Liver (tissue), 9 donors: ENCODE data around the gene VAC14. TPM values are rescaled to one million over a fixed set of nuclear protein-coding genes. Genes with fewer than 3 reads are reported as not detected.

Experiments
- DNase-seq: peaks from one replicate; pipeline ENCODE4 v3.0.0-alpha.2; 2017; ENCODE audit warnings: low spot score
- H3K27ac ChIP-seq, 2 donors: one replicate each; pipeline ENCODE4 v1.7.0; 2013; ENCODE audit warnings: inconsistent platforms in 2 of 2, low read length in 2 of 2, control low read depth in 1 of 2, low read depth in 1 of 2, mild to moderate bottlenecking in 1 of 2
- H3K27me3 ChIP-seq, 4 donors: one replicate each; pipeline versions ENCODE4 v1.6.1 to v1.7.0; 2013; ENCODE audit warnings: low read length in 3 of 4, inconsistent platforms in 1 of 4, mild to moderate bottlenecking in 1 of 4, moderate library complexity in 1 of 4; ENCODE audit not compliant: control insufficient read depth in 4 of 4, insufficient read depth in 4 of 4
- H3K36me3 ChIP-seq, 4 donors: one replicate each; pipeline versions ENCODE4 v1.6.1 to v1.7.0; 2013; ENCODE audit warnings: low read length in 3 of 4, mild to moderate bottlenecking in 3 of 4, low read depth in 1 of 4, moderate library complexity in 1 of 4; ENCODE audit not compliant: control insufficient read depth in 4 of 4, insufficient read depth in 3 of 4
- H3K4me1 ChIP-seq, 4 donors: one replicate each; pipeline versions ENCODE4 v1.6.1 to v1.7.0; 2013; ENCODE audit warnings: low read length in 3 of 4, mild to moderate bottlenecking in 3 of 4, moderate library complexity in 1 of 4; ENCODE audit not compliant: control insufficient read depth in 4 of 4, insufficient read depth in 4 of 4
- H3K4me3 ChIP-seq, 3 donors: one replicate each; pipeline versions ENCODE4 v1.6.1 to v1.7.0; 2013; ENCODE audit warnings: low read length in 3 of 3, control low read depth in 1 of 3, low read depth in 1 of 3, mild to moderate bottlenecking in 1 of 3
- H3K9ac ChIP-seq, 2 donors: one replicate each; pipeline ENCODE4 v1.7.0; 2013; ENCODE audit warnings: low read length in 2 of 2, mild to moderate bottlenecking in 2 of 2, moderate library complexity in 2 of 2, control low read depth in 1 of 2, low read depth in 1 of 2
- H3K9me3 ChIP-seq, 4 donors: one replicate each; pipeline versions ENCODE4 v1.6.1 to v1.7.0; 2013; ENCODE audit warnings: low read length in 3 of 4; ENCODE audit not compliant: control insufficient read depth in 4 of 4
- ATF3 ChIP-seq: IDR thresholded peaks from 2 replicates; pipeline ENCODE4 v1.6.1; 2016; ENCODE audit warnings: antibody characterized with exemption
- CTCF ChIP-seq: fragments of 150-350 bp; IDR thresholded peaks from 2 replicates; pipeline ENCODE4 v1.5.1; 2017; ENCODE audit warnings: improper control_type of control experiment, low read depth, low read length; ENCODE audit not compliant: missing input control
- EGR1 ChIP-seq, 2 donors: IDR thresholded peaks; 2 replicates each; pipeline ENCODE4 v1.6.1; 2016 to 2018; ENCODE audit warnings: antibody characterized with exemption in 2 of 2, low read depth in 2 of 2
- FOXA2 ChIP-seq: IDR thresholded peaks from 2 replicates; pipeline ENCODE4 v1.6.1; 2016; ENCODE audit warnings: antibody characterized with exemption
- GABPA ChIP-seq, 2 donors: IDR thresholded peaks in 1 of 2; conservative IDR thresholded peaks in 1 of 2; 2 replicates each; pipeline ENCODE4 v1.6.1; 2016; ENCODE audit warnings: antibody characterized with exemption in 2 of 2, mild to moderate bottlenecking in 1 of 2, moderate library complexity in 1 of 2
- HNF4A ChIP-seq, 2 donors: conservative IDR thresholded peaks; 2 replicates each; pipeline ENCODE4 v1.6.1; 2016; ENCODE audit warnings: antibody characterized with exemption in 2 of 2, mild to moderate bottlenecking in 2 of 2
- HNF4G ChIP-seq: IDR thresholded peaks from 2 replicates; pipeline ENCODE4 v1.6.1; 2016; ENCODE audit warnings: antibody characterized with exemption
- JUND ChIP-seq, 2 donors: IDR thresholded peaks; 2 replicates each; pipeline ENCODE4 v1.6.1; 2016; ENCODE audit warnings: antibody characterized with exemption in 2 of 2
- MAX ChIP-seq: IDR thresholded peaks from 2 replicates; pipeline ENCODE4 v1.6.1; 2016; ENCODE audit warnings: antibody characterized with exemption
- NR2F2 ChIP-seq: IDR thresholded peaks from 2 replicates; pipeline ENCODE4 v1.6.1; 2016; ENCODE audit warnings: antibody characterized with exemption
- RAD21 ChIP-seq, 2 donors: IDR thresholded peaks; 2 replicates each; pipeline ENCODE4 v1.6.1; 2016; ENCODE audit warnings: antibody characterized with exemption in 2 of 2, mild to moderate bottlenecking in 2 of 2
- REST ChIP-seq: IDR thresholded peaks from 2 replicates; pipeline ENCODE4 v1.6.1; 2016; ENCODE audit warnings: antibody characterized with exemption, mild to moderate bottlenecking
- RXRA ChIP-seq, 2 donors: IDR thresholded peaks; 2 replicates each; pipeline ENCODE4 v1.6.1; 2017 to 2018; ENCODE audit warnings: antibody characterized with exemption in 2 of 2, mild to moderate bottlenecking in 1 of 2
- SP1 ChIP-seq: IDR thresholded peaks from 2 replicates; pipeline ENCODE4 v1.6.1; 2018; ENCODE audit warnings: antibody characterized with exemption, mild to moderate bottlenecking
- TAF1 ChIP-seq: conservative IDR thresholded peaks from 2 replicates; pipeline ENCODE4 v1.6.1; 2016; ENCODE audit warnings: antibody characterized with exemption, mild to moderate bottlenecking
- YY1 ChIP-seq: IDR thresholded peaks from 2 replicates; pipeline ENCODE4 v1.6.1; 2016; ENCODE audit warnings: antibody characterized with exemption, mild to moderate bottlenecking
- WGBS: extraction: QIAGEN DNeasy Blood & Tissue Kit; methylation state at CpG from one replicate; pipeline ENCODE4 v1.1.7; 2013; 5-methylcytosine and 5-hydroxymethylcytosine counted together
- polyA plus RNA-seq, 2 donors: library from polyadenylated mRNA; stranded (reverse) in 1 of 2; unstranded in 1 of 2; fragments of 200-250 nt in 1 of 2; fragments of >200 nt in 1 of 2; fragmentation: Nextera tagmentation in 1 of 2; extraction: Ambion mirVana in 1 of 2; gene quantifications; one replicate each; pipeline versions ENCODE4 v1.2.1 to v1.2.3, GENCODE V29; 2013 to 2015
- total RNA-seq, 2 donors: library from RNA; depleted of rRNA; stranded (reverse); fragments of >200 nt; gene quantifications; one replicate each; pipeline ENCODE4 v1.2.3, GENCODE V29; 2014
- donor health status: healthy.
- donor health status: healthy.
- donor health status: healthy.
- donor health status: healthy.
- donor health status: healthy.

VAC14 gene
- total and polyA plus RNA-seq, 4 donors, result 16.7 to 29.8 (median 20.5) TPM

GRCh38 chr16:70759666-70760065 is 41.3 kb downstream of the VAC14 start:
- H3K4me1 ChIP-seq, result peaks cover 0 to 11% (median 5%) of the 10 kb centered on the region in 4 donors
- H3K36me3 ChIP-seq, result peaks cover 2 to 15% (median 5%) of the 10 kb centered on the region in 4 donors
- no peak for TF ChIP-seq EGR1 (IDR thresholded peaks at IDR 0.05; ENCODE audit: low read depth in 2 of 2)
- no peak for TF ChIP-seq YY1
- TF ChIP-seq HNF4G, result no peak
- no peak for TF ChIP-seq RAD21 (IDR thresholded peaks at IDR 0.05)
- no peak for TF ChIP-seq SP1
- no peak for TF ChIP-seq CTCF
- TF ChIP-seq FOXA2, result no peak
- TF ChIP-seq RXRA (IDR thresholded peaks at IDR 0.05), result no peak
- TF ChIP-seq ATF3, result no peak
- TF ChIP-seq NR2F2, result no peak
- no peak for TF ChIP-seq TAF1
- no peak for DNase-seq
- no peak overlapping the region for H3K4me3 ChIP-seq
- H3K9ac ChIP-seq, result no peak overlapping the region
- H3K27me3 ChIP-seq, result no peaks in the 10 kb centered on the region
- WGBS, result 95% methylated on average over 9 of the region's 9 CpGs
- no peak overlapping the region for H3K27ac ChIP-seq
- H3K9me3 ChIP-seq, result no peaks in the 10 kb centered on the region

GRCh38 chr16:70758786-70759185 is 42.2 kb downstream of the VAC14 start:
- no peak overlapping the region for H3K4me3 ChIP-seq
- TF ChIP-seq MAX (no peak), JUND (IDR thresholded peaks at IDR 0.05) (no peak), HNF4A (conservative IDR thresholded peaks at IDR 0.05) (no peak), EGR1 (IDR thresholded peaks at IDR 0.05; ENCODE audit: low read depth in 2 of 2) (no peak), RAD21 (IDR thresholded peaks at IDR 0.05) (no peak), YY1 (no peak), REST (no peak), RXRA (IDR thresholded peaks at IDR 0.05) (no peak), TAF1 (no peak), HNF4G (no peak), GABPA (IDR thresholded peaks at IDR 0.05 in 1 of 2, conservative IDR thresholded peaks at IDR 0.05 in 1 of 2) (no peak), CTCF (no peak), SP1 (no peak), NR2F2 (no peak), ATF3 (no peak)
- H3K36me3 ChIP-seq, result peaks cover 2 to 15% (median 5%) of the 10 kb centered on the region in 4 donors
- no peak for DNase-seq
- H3K27me3 ChIP-seq, result no peaks in the 10 kb centered on the region
- 84% methylated on average over 10 of the region's 10 CpGs for WGBS
- no peak overlapping the region for H3K27ac ChIP-seq
- H3K4me1 ChIP-seq, result peaks cover 0 to 14% (median 10%) of the 10 kb centered on the region in 4 donors
- no peaks in the 10 kb centered on the region for H3K9me3 ChIP-seq
- H3K9ac ChIP-seq, result no peak overlapping the region
